CD14-positive monocyte (primary cell): Measurements from ENCODE around the gene LYPD8. TPM values are rescaled to one million over a fixed set of nuclear protein-coding genes. Genes with fewer than 3 reads are reported as not detected.

Source experiments
- DNase-seq, 3 donors: peaks; one replicate each; pipeline ENCODE4 v3.0.0-alpha.2; 2011 to 2022
- H2AFZ ChIP-seq: 2 replicates; pipeline ENCODE4 v1.6.0; 2012; ENCODE audit warnings: mild to moderate bottlenecking, low read depth, low read length, inconsistent platforms; ENCODE audit not compliant: insufficient read depth, poor library complexity, severe bottlenecking
- H3K27ac ChIP-seq, 2 donors: 1 replicate in 1 of 2; 2 replicates in 1 of 2; pipeline ENCODE4 v1.5.1; 2012 to 2013; ENCODE audit warnings: low read length in 2 of 2, control low read depth in 1 of 2, inconsistent platforms in 1 of 2, low read depth in 1 of 2, mild to moderate bottlenecking in 1 of 2
- H3K27me3 ChIP-seq, 2 donors: one replicate each; pipeline versions ENCODE4 v1.6.0 to v1.6.1; 2011 to 2013; ENCODE audit warnings: low read length in 2 of 2; ENCODE audit not compliant: control insufficient read depth in 2 of 2, insufficient read depth in 2 of 2
- H3K36me3 ChIP-seq, 2 donors: replicated peaks in 1 of 2; 1 replicate in 1 of 2; 2 replicates in 1 of 2; pipeline versions ENCODE4 v1.5.1 to v1.6.1; 2012 to 2013; ENCODE audit warnings: low read length in 2 of 2, control low read depth in 1 of 2, inconsistent platforms in 1 of 2, mild to moderate bottlenecking in 1 of 2; ENCODE audit not compliant: insufficient read depth in 2 of 2, control insufficient read depth in 1 of 2
- H3K4me1 ChIP-seq, 2 donors: 1 replicate in 1 of 2; 2 replicates in 1 of 2; pipeline versions ENCODE4 v1.5.1 to v1.6.1; 2012 to 2013; ENCODE audit warnings: low read length in 2 of 2, control low read depth in 1 of 2, inconsistent platforms in 1 of 2, mild to moderate bottlenecking in 1 of 2, moderate library complexity in 1 of 2; ENCODE audit not compliant: insufficient read depth in 2 of 2, control insufficient read depth in 1 of 2
- H3K4me2 ChIP-seq: replicated peaks from 2 replicates; pipeline ENCODE3; 2012; ENCODE audit warnings: low read length, moderate library complexity, mild to moderate bottlenecking; ENCODE audit not compliant: poor library complexity, severe bottlenecking; ENCODE audit errors: extremely low read depth
- H3K4me3 ChIP-seq, 3 experiments: fragments of 200-600 bp in 1 of 3; sonication (generic) in 1 of 3; replicated peaks in 1 of 3; 1 replicate in 2 of 3; 2 replicates in 1 of 3; pipeline ENCODE4 v1.5.1; 2011 to 2013; ENCODE audit warnings: low read length in 3 of 3, mild to moderate bottlenecking in 3 of 3, control low read depth in 2 of 3, low read depth in 2 of 3, inconsistent platforms in 1 of 3, moderate library complexity in 1 of 3
- H3K79me2 ChIP-seq: 2 replicates; pipeline ENCODE4 v1.6.0; 2012; ENCODE audit warnings: mild to moderate bottlenecking, control low read depth, inconsistent platforms, low read length, moderate library complexity; ENCODE audit not compliant: insufficient read depth
- H3K9ac ChIP-seq: 2 replicates; pipeline ENCODE4 v1.6.0; 2017; ENCODE audit warnings: low read length, mild to moderate bottlenecking; ENCODE audit not compliant: insufficient read depth, poor library complexity, severe bottlenecking
- H3K9me3 ChIP-seq, 2 donors: replicated peaks in 1 of 2; 1 replicate in 1 of 2; 2 replicates in 1 of 2; pipeline versions ENCODE4 v1.5.1 to v1.6.1; 2012 to 2013; ENCODE audit warnings: low read length in 2 of 2, control low read depth in 1 of 2; ENCODE audit not compliant: control insufficient read depth in 1 of 2, insufficient read depth in 1 of 2
- H4K20me1 ChIP-seq: 2 replicates; pipeline ENCODE4 v1.6.0; 2012; ENCODE audit warnings: mild to moderate bottlenecking, low read length, control low read depth, moderate library complexity; ENCODE audit not compliant: insufficient read depth
- H3K27ac Mint-ChIP-seq, 7 donors: one replicate each; pipeline ENCODE4 v1.8.0; 2020; ENCODE audit warnings: mild to moderate bottlenecking in 7 of 7, mixed read lengths in 7 of 7, moderate library complexity in 6 of 7, inconsistent platforms in 2 of 7
- H3K27me3 Mint-ChIP-seq, 3 donors: one replicate each; pipeline ENCODE4 v1.8.0; 2021 to 2022; ENCODE audit warnings: low read depth in 3 of 3, mild to moderate bottlenecking in 3 of 3, mixed read lengths in 3 of 3, moderate library complexity in 3 of 3, inconsistent platforms in 1 of 3
- H3K36me3 Mint-ChIP-seq, 2 donors: one replicate each; pipeline ENCODE4 v1.8.0; 2020; ENCODE audit warnings: mixed read lengths in 2 of 2, inconsistent platforms in 1 of 2, mild to moderate bottlenecking in 1 of 2
- H3K4me1 Mint-ChIP-seq: one replicate; pipeline ENCODE4 v1.8.0; 2020; ENCODE audit warnings: mild to moderate bottlenecking, mixed read lengths
- H3K4me3 Mint-ChIP-seq, 2 donors: one replicate each; pipeline ENCODE4 v1.8.0; 2020; ENCODE audit warnings: mild to moderate bottlenecking in 2 of 2, mixed read lengths in 2 of 2, moderate library complexity in 1 of 2
- H3K9me3 Mint-ChIP-seq, 7 donors: one replicate each; pipeline ENCODE4 v1.8.0; 2020 to 2022; ENCODE audit warnings: mixed read lengths in 7 of 7, mild to moderate bottlenecking in 6 of 7, moderate library complexity in 6 of 7, inconsistent platforms in 2 of 7
- CTCF ChIP-seq: fragments of 200-600 bp; IDR thresholded peaks from one replicate; pipeline ENCODE4 v1.8.0; 2022; ENCODE audit warnings: antibody characterized with exemption, mild to moderate bottlenecking
- WGBS: methylation state at CpG from one replicate; pipeline ENCODE4 v1.1.5; 2013; ENCODE audit warnings: missing lambda C conversion rate; ENCODE audit not compliant: insufficient coverage; 5-methylcytosine and 5-hydroxymethylcytosine counted together
- intact Hi-C, 2 donors: fragments of 100-400 bp; cut with micrococcal nuclease; formaldehyde crosslinking; loops; one replicate each; pipeline versions ENCODE4 v1.15.0 to v1.15.1; 2023
- polyA plus RNA-seq, 3 donors: library from polyadenylated mRNA; depleted of rRNA in 1 of 3; unstranded in 2 of 3; stranded (reverse) in 1 of 3; fragments of 300-500 nt in 2 of 3; fragments of >200 nt in 1 of 3; fragmentation: Illumina TruSeq in 2 of 3; gene quantifications; 1 replicate in 2 of 3; 2 replicates in 1 of 3; pipeline ENCODE4 v1.2.3, GENCODE V29; 2012 to 2021

The LYPD8 gene
- polyA plus RNA-seq, 3 donors: 0.17 TPM; not detected in 2

DNA sequence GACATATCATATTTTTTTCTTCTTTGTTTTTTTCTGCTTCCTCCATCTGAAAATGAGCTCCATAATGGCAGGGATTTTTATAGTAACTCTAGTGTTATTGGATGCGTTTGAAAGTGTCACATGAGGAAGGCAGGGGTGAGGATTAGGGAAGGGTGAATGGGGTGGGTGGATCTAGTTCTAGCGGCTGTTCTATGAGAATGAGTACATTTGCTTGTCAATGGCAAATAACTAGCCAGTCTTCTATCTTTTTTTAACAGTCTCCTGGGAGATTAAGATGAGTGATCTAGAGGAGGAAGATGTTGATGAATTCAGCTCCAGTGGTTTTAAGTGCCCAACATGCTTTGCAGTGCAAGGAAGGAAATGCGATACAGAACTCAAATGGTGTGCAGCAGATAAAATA lies 58.8 kb downstream of the LYPD8 start:
- no peak for TF ChIP-seq CTCF
- H3K36me3 Mint-ChIP-seq: no peaks in the 10 kb centered on the region
- H3K36me3 ChIP-seq: no peaks in the 10 kb centered on the region
- no peaks in the 10 kb centered on the region for H3K9me3 ChIP-seq
- no peak overlapping the region for H2AFZ ChIP-seq
- DNase-seq: no peak
- H3K27me3 ChIP-seq: no peaks in the 10 kb centered on the region
- H3K27ac Mint-ChIP-seq: peak overlapping the region in 2 of 7 donors; percentile 5 to 12
- intact Hi-C loops: loop anchor here in 1 of 2 donors (2.0 kb wide), 1 partner anchor 110 kb away; no protein-coding TSS in a partner anchor
- H3K79me2 ChIP-seq: no peaks in the 10 kb centered on the region
- H3K4me3 ChIP-seq: no peak overlapping the region
- peaks cover 0 to 7% (median 5%) of the 10 kb centered on the region in 7 donors for H3K9me3 Mint-ChIP-seq
- H3K4me2 ChIP-seq: no peak overlapping the region
- no peak overlapping the region for H3K27ac ChIP-seq
- no peaks in the 10 kb centered on the region for H4K20me1 ChIP-seq
- no peak overlapping the region for H3K9ac ChIP-seq
- WGBS: 69% methylated on average over 2 of the region's 3 CpGs
- H3K27me3 Mint-ChIP-seq: peaks cover 0 to 3% (median 1%) of the 10 kb centered on the region in 3 donors
- H3K4me1 Mint-ChIP-seq: peaks cover 11% of the 10 kb centered on the region
- H3K4me1 ChIP-seq: peaks cover 0 to 13% of the 10 kb centered on the region in 2 donors
- no peak overlapping the region for H3K4me3 Mint-ChIP-seq

GRCh38 chr1:248696261-248696660 lies 59.3 kb downstream of the LYPD8 start:
- H3K9ac ChIP-seq: no peak overlapping the region
- Mint-ChIP-seq H3K4me3 (no peak overlapping the region), H3K4me1 (peaks cover 11% of the 10 kb centered on the region), H3K27ac (no peak overlapping the region), H3K9me3 (peaks cover 0 to 8% (median 5%) of the 10 kb centered on the region in 7 donors), H3K27me3 (peaks cover 0 to 1% (median 1%) of the 10 kb centered on the region in 3 donors), H3K36me3 (no peaks in the 10 kb centered on the region)
- TF ChIP-seq CTCF: no peak
- no peaks in the 10 kb centered on the region for H3K79me2 ChIP-seq
- H3K9me3 ChIP-seq: no peaks in the 10 kb centered on the region
- no peak overlapping the region for H3K27ac ChIP-seq
- no peak overlapping the region for H2AFZ ChIP-seq
- no peaks in the 10 kb centered on the region for H3K36me3 ChIP-seq
- DNase-seq: peak in 2 of 3 donors; percentile 27 to 32
- H3K4me3 ChIP-seq: no peak overlapping the region
- intact Hi-C loops: loop anchor here in 1 of 2 donors (2.0 kb wide), 1 partner anchor 111 kb away; no protein-coding TSS in a partner anchor
- no peak overlapping the region for H3K4me2 ChIP-seq
- H4K20me1 ChIP-seq: no peaks in the 10 kb centered on the region
- H3K4me1 ChIP-seq: peaks cover 0 to 13% of the 10 kb centered on the region in 2 donors
- H3K27me3 ChIP-seq: no peaks in the 10 kb centered on the region
- WGBS: 39% methylated on average over 2 of the region's 3 CpGs
